Measurements from ENCODE around the gene SLC6A9.

GRCh38 chr1:43991476-43992231 lies 39.6 kb downstream of the SLC6A9 start, which contains the start of gene CCDC24:
- TF ChIP-seq CTCF (IDR thresholded peaks at IDR 0.05) (no peak), POLR2AphosphoS5 (IDR thresholded peaks at IDR 0.05) (peak; percentile 82)

All from prostate gland (tissue), 2 donors.